HuH-7.5 (cell line): ENCODE data around the gene HSD17B3.
"Not testable (repeated sequence)": the region's sequence is repeated elsewhere in the genome, so short reads cannot be mapped to it uniquely, and the experiment has no call there.

ENCODE experiments used
- DNase-seq: peaks from one replicate; pipeline ENCODE4 v3.0.0; 2011; ENCODE audit warnings: low spot score

HSD17B3 gene

DNA sequence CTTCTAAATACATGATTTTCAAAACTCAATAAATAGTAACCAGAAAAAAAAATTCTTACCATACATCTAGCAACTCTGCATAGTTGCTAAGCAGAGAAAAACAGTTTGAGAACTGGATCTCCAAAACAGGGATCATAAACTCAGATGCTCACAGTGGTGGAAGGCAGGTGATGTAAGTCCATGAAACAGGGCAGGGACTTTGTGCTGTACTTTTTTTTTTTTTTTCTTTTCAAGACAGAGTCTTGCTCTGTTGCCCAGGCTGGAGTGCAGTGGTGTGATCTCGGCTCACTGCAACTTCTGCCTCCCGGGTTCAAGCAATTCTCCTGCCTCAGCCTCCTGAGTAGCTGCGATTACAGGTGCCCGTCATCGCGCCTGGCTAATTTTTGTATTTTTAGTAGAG is 5.0 kb upstream of the HSD17B3 start:
- not testable (repeated sequence) for DNase-seq

DNA sequence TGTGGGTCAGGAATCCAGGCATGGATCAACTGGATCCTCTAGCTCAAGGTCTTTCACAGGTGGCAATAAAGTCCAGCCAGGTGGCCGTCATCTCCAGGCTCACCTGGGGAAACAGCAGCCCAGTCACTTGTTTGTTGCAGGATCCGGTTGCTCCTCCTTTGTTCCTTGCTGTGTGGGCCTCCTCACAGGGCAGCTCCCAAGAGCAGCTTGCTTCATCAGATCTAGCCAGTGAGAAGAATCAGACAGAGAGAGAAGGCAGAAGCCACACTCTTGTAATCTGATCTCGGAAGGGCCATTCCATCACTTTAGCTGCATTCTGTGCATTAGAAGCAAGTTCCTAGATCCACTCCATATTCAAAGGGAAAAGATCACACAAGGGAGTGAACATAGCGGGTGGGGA is 3.2 kb upstream of the HSD17B3 start:
- no peak for DNase-seq

GRCh38 chr9:96304230-96304629 is 2.3 kb upstream of the HSD17B3 start:
- no peak for DNase-seq

DNA sequence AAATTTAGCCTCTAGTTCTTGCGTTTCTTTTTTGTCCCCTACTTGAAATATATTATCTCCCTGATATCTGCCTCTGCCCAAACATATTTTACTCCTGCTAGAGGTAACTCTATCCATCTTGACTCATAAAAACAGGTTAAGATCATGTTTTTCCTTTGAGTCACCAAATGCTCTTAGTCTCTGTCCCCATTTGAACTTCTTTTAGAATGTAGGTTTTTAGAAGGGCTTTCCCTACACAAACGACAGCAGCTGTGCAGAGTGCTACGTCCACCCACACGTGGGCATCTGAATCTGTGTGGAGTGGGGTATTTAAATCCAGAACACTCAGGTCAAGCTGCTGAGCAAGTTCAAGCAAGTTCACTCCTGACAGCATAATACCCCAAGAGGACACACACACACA is 2.2 kb downstream of the HSD17B3 start:
- no peak for DNase-seq

- no peak for DNase-seq
Observed at GRCh38 chr9:96294159-96294545, 7.8 kb downstream of the HSD17B3 start.

GRCh38 chr9:96293498-96294158 is 8.3 kb downstream of the HSD17B3 start:
- no peak for DNase-seq

GRCh38 chr9:96289392-96289791 is 12.6 kb downstream of the HSD17B3 start:
- no peak for DNase-seq

GRCh38 chr9:96281641-96282040 is 20.3 kb downstream of the HSD17B3 start:
- DNase-seq: no peak

- DNase-seq: no peak
Observed at GRCh38 chr9:96279932-96280331, 22.0 kb downstream of the HSD17B3 start.

DNA sequence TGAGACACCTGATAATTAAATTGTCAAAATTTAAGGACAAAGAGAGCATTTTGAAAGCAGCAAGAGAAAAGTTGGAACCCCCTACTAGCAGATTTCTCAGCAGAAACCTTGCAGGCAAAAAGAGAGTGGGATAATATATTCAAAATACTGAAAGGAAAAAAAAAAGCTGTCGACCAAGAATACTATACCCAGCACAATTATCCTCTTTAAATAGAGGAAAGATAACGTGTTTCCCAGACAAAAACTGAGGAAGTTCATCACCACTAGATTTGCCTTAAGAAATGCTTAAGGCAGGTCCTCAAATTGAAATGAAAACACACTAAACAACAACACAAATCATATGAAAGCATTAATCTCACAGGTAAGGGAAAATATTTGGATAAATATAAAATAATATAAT is 27.0 kb downstream of the HSD17B3 start:
- no peak for DNase-seq

DNA sequence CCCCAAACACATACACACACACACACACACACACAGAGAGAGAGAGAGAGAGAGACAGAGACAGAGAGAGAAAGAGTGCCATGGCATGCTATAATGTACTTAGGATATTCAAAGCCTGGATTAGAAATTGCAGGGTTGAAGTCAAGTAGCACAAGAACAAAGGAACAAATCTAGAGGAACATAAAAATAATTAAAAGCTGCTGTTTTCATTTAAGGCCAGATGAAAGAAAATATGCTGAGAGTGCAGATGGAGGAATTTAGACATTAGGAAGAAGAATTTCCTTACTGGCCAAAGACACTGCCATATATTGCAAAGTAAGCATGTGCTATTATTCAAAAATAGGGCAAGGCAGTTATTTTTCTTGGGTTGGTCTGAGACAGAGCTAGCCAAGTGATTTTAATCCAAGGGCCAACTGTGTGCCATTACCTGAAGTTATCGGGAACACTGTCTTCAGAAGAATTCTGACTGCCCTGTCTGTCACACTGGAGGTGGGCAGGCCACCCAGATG is 31.7 kb downstream of the HSD17B3 start:
- no peak for DNase-seq

DNA sequence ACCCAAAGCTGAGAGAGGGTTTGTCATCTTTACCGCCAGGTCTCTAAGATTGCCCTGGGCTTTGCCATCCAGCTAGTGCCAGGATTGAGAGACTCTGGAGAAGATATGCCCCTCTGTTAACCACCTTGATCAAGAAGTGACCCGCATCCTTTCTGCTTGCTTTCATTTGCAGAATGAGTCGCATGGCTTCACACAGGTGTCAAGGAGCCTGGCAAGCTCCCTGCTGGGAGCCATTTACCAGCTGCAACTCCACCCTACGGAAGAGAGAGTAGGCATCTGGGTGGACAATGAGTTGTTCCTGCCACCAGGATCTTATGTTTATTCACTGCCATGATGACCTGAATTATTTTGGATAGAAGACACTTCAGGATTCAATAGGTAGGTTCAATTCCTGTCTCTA is 43.0 kb downstream of the HSD17B3 start:
- DNase-seq: no peak

DNA sequence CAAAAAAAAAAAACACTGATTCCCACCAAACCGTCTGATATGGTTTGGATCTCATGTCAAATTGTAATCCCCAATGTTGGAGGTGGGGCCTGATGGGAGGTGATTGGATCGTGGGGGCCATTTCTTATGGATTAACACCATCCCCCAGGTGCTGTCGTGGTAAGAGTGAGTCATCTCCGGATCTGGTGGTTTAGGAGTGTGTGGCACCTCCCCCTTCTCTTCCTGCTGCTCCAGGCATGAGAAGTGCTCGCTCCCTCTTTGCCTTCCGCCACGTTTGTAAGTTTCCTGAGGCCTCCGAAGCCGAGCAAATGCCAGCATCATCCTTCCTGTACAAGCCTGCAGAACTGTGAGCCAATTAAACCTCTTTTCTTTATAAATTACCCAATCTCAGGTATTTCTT is 45.2 kb downstream of the HSD17B3 start:
- DNase-seq: no peak

GRCh38 chr9:96255698-96256097 is 46.3 kb downstream of the HSD17B3 start:
- no peak for DNase-seq

- DNase-seq: no peak
Observed at GRCh38 chr9:96253059-96253696, 48.8 kb downstream of the HSD17B3 start.

DNA sequence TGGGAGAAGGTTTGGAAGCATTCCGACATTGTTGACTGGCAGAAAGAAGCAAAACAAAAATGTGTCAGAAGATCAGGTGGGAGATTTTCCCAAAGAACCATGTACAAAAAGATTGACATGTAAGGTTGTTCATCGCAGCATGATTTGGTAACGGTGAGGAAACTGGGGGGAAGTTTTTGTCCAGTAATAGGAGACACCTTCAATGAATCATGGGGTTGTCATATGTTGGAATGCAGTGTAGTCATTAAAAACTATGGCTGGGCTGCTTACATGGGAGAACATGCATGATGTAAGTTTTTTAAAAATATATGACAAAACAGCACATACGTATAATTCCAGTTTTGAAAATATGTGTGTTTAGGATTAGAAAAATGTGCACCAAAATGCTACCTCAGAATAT is 50.5 kb downstream of the HSD17B3 start:
- no peak for DNase-seq

GRCh38 chr9:96249746-96250145 is 52.2 kb downstream of the HSD17B3 start:
- DNase-seq: no peak

- no peak for DNase-seq
Observed at GRCh38 chr9:96246267-96246671, 55.7 kb downstream of the HSD17B3 start.

DNA sequence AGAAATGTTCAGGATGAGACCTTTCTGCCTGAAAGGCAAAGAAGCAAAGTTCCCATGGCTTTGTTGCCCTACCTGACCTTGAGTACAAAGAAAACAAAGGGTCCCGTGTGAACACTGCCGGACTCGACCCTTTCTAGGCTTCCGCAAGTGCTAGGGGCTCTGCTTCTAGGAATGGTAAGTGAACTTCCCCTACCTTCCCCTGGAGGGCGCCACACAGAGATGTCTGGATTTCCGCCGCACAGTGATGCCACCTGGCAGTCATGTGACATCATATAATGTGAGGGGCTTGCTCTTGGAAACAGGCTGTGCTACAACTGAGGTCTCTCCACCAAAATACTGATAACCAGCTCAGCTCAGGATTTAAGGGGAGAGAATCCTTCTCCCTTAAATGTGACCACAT is 56.6 kb downstream of the HSD17B3 start:
- no peak for DNase-seq

GRCh38 chr9:96243778-96244177 is 58.2 kb downstream of the HSD17B3 start:
- no peak for DNase-seq

GRCh38 chr9:96242811-96243210 is 59.2 kb downstream of the HSD17B3 start:
- DNase-seq: no peak

DNA sequence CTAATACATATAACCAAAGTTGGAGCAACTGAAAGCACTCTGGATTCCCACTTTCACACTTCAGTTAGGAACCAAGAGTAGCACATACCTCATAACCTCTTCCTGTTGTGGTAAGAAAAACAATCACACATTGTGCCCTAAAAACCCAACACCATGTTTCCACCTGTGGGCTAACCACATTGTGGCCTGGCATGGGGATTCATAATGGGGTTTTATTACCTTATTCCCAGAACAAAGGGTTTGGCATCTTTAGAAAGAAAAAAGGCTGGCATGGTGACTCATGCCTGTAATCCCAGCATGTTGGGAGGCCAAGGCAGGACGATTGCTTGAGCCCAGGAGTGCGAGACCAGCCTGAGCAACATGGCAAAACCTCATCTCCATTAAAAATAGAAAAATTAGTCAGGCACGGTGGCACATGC is 60.6 kb downstream of the HSD17B3 start:
- no peak for DNase-seq

GRCh38 chr9:96236854-96237550 is 65.0 kb downstream of the HSD17B3 start:
- DNase-seq: no peak
